ENCODE measurements around the gene CALY. TPM values are rescaled to one million over a fixed set of nuclear protein-coding genes. Genes with fewer than 3 reads are reported as not detected.

Gene CALY
- total RNA-seq, 2 donors from 2014 or later, result not detected

GRCh38 chr10:133279326-133280226 lies 57.1 kb downstream of the CALY start:
- intact Hi-C loops (cut with DNase I), result no loop called here
- no peak for DNase-seq (ENCODE audit: low spot score)

GRCh38 chr10:133278577-133279265 lies 58.0 kb downstream of the CALY start:
- DNase-seq (ENCODE audit: low spot score), result no peak
- intact Hi-C loops (cut with DNase I), result no loop called here

- DNase-seq (ENCODE audit: low spot score), result no peak
- intact Hi-C loops (cut with DNase I), result no loop called here
These were observed 58.6 kb downstream of the CALY start for GRCh38 chr10:133277993-133278576.

GRCh38 chr10:133277277-133277992 lies 59.3 kb downstream of the CALY start:
- no peak for DNase-seq (ENCODE audit: low spot score)
- intact Hi-C loops (cut with DNase I), result no loop called here

- intact Hi-C loops (cut with DNase I), result no loop called here
- no peak for DNase-seq (ENCODE audit: low spot score)
These were observed 60.1 kb downstream of the CALY start, which contains the start of gene ADAM8 for GRCh38 chr10:133276435-133277201. Gene ADAM8 (minus strand): TSS chr10:133276868. CDS start chr10:133276817, 51 bp downstream.

GRCh38 chr10:133276100-133276434 lies 60.6 kb downstream of the CALY start:
- intact Hi-C loops (cut with DNase I), result no loop called here
- no peak for DNase-seq (ENCODE audit: low spot score)

- intact Hi-C loops (cut with DNase I), result no loop called here
- DNase-seq (ENCODE audit: low spot score), result no peak
These were observed 61.0 kb downstream of the CALY start for GRCh38 chr10:133275684-133276092.

GRCh38 chr10:133274751-133275683 lies 61.7 kb downstream of the CALY start:
- intact Hi-C loops (cut with DNase I), result no loop called here
- no peak for DNase-seq (ENCODE audit: low spot score)

Small RNAs within 50 kb of the gene (microRNA-seq; reads per million reads assigned to microRNA genes)
- 0 to 0.97 reads per million in 2 donors for gene MIR3944 (ENCODE audit: borderline microRNAs expressed in 2 of 2)

Other genes starting within 250 kb of the CALY start
- under 1 TPM; 0.10 to 0.56 TPM for gene ADGRA1, start 249.0 kb downstream of the CALY start, total RNA-seq
- gene KNDC1, start 176.7 kb downstream of the CALY start, total RNA-seq, result under 1 TPM; 0.33 to 0.37 TPM
- not detected for gene UTF1, start 106.7 kb downstream of the CALY start, total RNA-seq
- 1 to 10 TPM; 2.6 to 3.5 TPM for gene VENTX, start 99.0 kb downstream of the CALY start, total RNA-seq
- 1 to 10 TPM; 7.0 to 9.0 TPM for gene ADAM8, start 60.0 kb downstream of the CALY start, total RNA-seq
- 10 to 100 TPM; 35.7 to 36.0 TPM for gene TUBGCP2, start 28.0 kb downstream of the CALY start, total RNA-seq
- 10 to 100 TPM; 27.4 to 30.7 TPM for gene ZNF511, start 28.0 kb downstream of the CALY start, total RNA-seq
- gene PRAP1, start 10.5 kb upstream of the CALY start, total RNA-seq, result not detected
- 10 to 100 TPM; 13.8 to 17.6 TPM for gene FUOM, start 21.1 kb upstream of the CALY start, total RNA-seq
- gene ECHS1, start 36.5 kb upstream of the CALY start, total RNA-seq, result 10 to 100 TPM; 38.8 to 47.3 TPM
- gene PAOX, start 42.4 kb upstream of the CALY start, total RNA-seq, result 1 to 10 TPM; 2.8 to 3.5 TPM
- 10 to 100 TPM; 24.5 to 25.6 TPM for gene MTG1, start 57.3 kb upstream of the CALY start, total RNA-seq
- gene SPRN, start 87.7 kb upstream of the CALY start, total RNA-seq, result under 1 TPM; 0.14 to 0.19 TPM
- gene SCART1, start 117.0 kb upstream of the CALY start, total RNA-seq, result 1 to 10 TPM; 2.9 to 3.4 TPM
- 1 to 10 TPM; 2.1 to 2.9 TPM for gene CYP2E1, start 190.5 kb upstream of the CALY start, total RNA-seq
- under 1 TPM; 0.51 to 0.76 TPM for gene SYCE1, start 228.7 kb upstream of the CALY start, total RNA-seq